Stimulated activated CD4-positive, alpha-beta T cell treated with anti-CD3 and anti-CD28 coated beads, Interleukin-12 subunit alpha, Interleukin-12 subunit beta, amount 100 ng/mL, for 48 hours (primary cell): ENCODE measurements around the gene CFHR1.

ENCODE experiments used
- DNase-seq, 3 donors: peaks; one replicate each; pipeline ENCODE4 v3.0.0-alpha.2; 2020; ENCODE audit warnings: low read depth in 2 of 3, low spot score in 1 of 3

CFHR1 gene

DNA sequence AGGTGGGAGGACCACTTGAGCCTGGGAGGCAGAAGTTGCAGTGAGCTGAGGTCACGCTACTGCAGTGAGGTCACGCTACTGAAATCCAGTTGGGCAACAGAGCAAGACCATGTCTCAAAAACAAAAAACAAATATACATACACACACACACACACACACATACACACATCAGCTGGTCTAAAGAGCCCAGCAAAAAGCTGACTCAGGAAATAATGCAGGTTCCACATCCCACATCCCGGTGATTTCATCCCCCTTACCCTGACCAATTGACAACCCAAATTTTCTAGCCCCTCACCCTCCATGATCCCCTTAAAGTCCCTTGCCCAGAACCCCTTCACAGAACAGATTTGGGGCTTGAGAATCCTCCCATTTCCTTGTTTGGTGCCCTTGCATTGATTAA, 56.4 kb downstream of the CFHR1 start:
- DNase-seq = no peak

DNA sequence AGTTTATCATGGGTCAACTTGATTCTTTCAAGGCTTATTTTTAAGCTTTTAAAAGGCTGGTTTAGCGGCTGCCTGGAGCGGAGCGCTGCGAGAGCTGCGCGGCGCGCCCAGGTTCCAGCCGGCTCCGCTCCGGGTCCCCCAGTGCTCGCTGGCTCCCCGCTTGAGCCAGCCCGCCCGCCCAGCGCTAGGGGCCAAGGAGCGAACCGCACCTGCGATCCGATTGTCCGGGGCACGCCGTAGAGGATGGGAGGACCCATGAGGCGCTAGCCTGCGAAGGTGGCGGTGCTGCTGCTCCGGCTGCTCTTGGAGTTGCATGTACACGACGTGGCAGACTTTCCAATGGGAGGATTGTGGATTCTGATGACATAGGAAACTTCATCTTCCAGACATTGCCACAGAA, 58.4 kb downstream of the CFHR1 start:
- DNase-seq = no peak
